Fibroblast of skin of right biceps (primary cell): ENCODE results near the gene PTGER1.

Source experiments
- DNase-seq: peaks from one replicate; pipeline ENCODE4 v3.0.0-alpha.2; 2013

Gene PTGER1

GRCh38 chr19:14439014-14439413 is 36.1 kb downstream of the PTGER1 start:
- no peak for DNase-seq

- DNase-seq, result peak; percentile 30
These were observed 37.5 kb downstream of the PTGER1 start for GRCh38 chr19:14437578-14438140.

- DNase-seq, result no peak
These were observed 39.7 kb downstream of the PTGER1 start for GRCh38 chr19:14435320-14436050.

- DNase-seq, result peak; percentile 55
These were observed 40.4 kb downstream of the PTGER1 start for GRCh38 chr19:14434543-14435319.

- no peak for DNase-seq
These were observed 41.3 kb downstream of the PTGER1 start for GRCh38 chr19:14433554-14434501.

- peak; percentile 47 for DNase-seq
These were observed 42.2 kb downstream of the PTGER1 start, which contains the start of gene PKN1 for GRCh38 chr19:14432791-14433553. TSS of gene PKN1 (plus strand) at chr19:14433306. CDS start at chr19:14433522, 216 bp downstream.

GRCh38 chr19:14430712-14431111 is 44.4 kb downstream of the PTGER1 start:
- no peak for DNase-seq

GRCh38 chr19:14428882-14429416 is 46.2 kb downstream of the PTGER1 start:
- DNase-seq, result no peak

- no peak for DNase-seq
These were observed 47.7 kb downstream of the PTGER1 start for GRCh38 chr19:14427461-14427860.

GRCh38 chr19:14425696-14426138 is 49.4 kb downstream of the PTGER1 start:
- DNase-seq, result peak; percentile 41
